ENCODE data around the gene LPP.

Gene LPP

DNA sequence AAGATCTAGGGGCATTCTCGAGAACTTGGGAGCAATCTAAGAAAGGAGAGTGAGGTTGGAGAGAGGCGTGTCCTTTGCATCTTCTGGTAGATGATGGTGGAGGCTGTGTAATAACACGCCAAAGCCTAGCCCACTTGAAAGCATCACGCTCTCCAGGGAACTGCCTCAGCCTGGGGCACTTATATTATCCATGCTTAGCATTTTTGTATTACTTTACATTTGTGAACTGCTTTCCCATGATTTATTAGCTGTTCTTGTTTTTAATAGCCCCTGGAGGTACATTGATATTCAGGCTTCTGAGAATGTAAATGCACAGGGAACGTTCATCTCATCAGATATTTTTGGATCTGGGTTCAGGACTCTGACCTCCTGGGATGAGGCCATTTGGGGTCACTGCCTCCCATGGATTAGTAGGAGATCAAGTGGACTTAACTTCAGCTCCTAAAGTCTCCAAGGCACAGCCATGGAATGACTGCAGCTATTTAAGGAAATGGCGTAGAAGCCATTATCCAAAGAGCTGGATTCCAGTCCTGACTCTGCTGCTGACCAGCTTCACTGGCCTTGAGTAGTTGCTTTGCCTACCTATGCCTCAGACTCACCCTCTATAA, 124.9 kb downstream of the LPP start:
- TF ChIP-seq SIN3A (IDR thresholded peaks at IDR 0.05; ENCODE audit: borderline replicate concordance, insufficient read depth, low read length) (no peak), POLR2AphosphoS5 (IDR thresholded peaks at IDR 0.05; ENCODE audit: low read depth, low read length) (no peak), TAF1 (IDR thresholded peaks at IDR 0.05; ENCODE audit: borderline replicate concordance, insufficient read depth, low read length) (no peak), FOXP2 (optimal IDR thresholded peaks at IDR 0.05; ENCODE audit: borderline replicate concordance, extremely low read depth, extremely low read length, insufficient read depth) (no peak)
- TF ChIP-seq, protein P1, sequence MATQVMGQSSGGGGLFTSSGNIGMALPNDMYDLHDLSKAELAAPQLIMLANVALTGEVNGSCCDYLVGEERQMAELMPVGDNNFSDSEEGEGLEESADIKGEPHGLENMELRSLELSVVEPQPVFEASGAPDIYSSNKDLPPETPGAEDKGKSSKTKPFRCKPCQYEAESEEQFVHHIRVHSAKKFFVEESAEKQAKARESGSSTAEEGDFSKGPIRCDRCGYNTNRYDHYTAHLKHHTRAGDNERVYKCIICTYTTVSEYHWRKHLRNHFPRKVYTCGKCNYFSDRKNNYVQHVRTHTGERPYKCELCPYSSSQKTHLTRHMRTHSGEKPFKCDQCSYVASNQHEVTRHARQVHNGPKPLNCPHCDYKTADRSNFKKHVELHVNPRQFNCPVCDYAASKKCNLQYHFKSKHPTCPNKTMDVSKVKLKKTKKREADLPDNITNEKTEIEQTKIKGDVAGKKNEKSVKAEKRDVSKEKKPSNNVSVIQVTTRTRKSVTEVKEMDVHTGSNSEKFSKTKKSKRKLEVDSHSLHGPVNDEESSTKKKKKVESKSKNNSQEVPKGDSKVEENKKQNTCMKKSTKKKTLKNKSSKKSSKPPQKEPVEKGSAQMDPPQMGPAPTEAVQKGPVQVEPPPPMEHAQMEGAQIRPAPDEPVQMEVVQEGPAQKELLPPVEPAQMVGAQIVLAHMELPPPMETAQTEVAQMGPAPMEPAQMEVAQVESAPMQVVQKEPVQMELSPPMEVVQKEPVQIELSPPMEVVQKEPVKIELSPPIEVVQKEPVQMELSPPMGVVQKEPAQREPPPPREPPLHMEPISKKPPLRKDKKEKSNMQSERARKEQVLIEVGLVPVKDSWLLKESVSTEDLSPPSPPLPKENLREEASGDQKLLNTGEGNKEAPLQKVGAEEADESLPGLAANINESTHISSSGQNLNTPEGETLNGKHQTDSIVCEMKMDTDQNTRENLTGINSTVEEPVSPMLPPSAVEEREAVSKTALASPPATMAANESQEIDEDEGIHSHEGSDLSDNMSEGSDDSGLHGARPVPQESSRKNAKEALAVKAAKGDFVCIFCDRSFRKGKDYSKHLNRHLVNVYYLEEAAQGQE (IDR thresholded peaks at IDR 0.05; ENCODE audit: insufficient read depth in 1 of 2, low read depth in 2 of 2, low read length in 2 of 2), result no peak

DNA sequence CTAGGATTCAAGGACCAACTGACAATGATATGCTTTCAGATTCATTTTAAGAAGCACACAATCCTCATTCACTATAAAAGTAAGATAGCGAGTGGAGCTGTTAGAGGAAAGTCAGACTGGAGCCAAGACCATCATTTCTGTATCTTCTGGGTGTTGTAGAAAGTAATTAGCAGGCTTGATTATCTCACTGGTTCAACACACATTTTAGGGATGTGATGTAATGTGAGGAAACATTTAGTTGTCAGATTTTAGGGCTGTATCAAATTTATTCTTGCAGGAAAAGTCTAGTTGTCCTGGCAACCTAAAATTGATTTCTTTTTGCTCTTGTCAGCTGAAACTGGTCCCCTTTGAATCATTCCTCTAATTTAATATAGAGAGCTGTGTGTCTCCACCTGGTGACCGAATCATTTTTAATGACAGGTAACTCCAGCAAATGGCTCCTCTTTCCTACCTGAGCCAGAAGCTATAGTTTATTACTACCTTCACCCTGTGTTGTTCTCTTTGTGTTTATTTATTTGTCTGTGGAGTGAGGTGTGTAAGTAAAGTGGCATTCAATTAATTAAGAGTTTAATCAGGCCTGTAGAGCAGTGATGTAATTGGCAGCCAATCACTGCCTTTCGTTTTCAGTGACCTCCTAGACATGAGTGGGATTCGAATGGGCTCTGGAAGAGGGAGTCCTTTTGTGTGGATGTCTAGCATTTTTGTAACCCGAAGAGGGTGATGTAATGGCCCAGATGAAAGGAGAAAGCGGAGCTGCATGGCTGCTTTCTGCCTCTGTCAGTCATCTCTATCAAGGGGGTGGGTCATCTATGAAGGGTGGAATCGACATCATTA, 125.8 kb downstream of the LPP start:
- TF ChIP-seq POLR2AphosphoS5 (IDR thresholded peaks at IDR 0.05; ENCODE audit: low read depth, low read length) (no peak), SIN3A (IDR thresholded peaks at IDR 0.05; ENCODE audit: borderline replicate concordance, insufficient read depth, low read length) (no peak), FOXP2 (optimal IDR thresholded peaks at IDR 0.05; ENCODE audit: borderline replicate concordance, extremely low read depth, extremely low read length, insufficient read depth) (no peak), TAF1 (IDR thresholded peaks at IDR 0.05; ENCODE audit: borderline replicate concordance, insufficient read depth, low read length) (no peak)
- TF ChIP-seq, protein P1 (IDR thresholded peaks at IDR 0.05; ENCODE audit: insufficient read depth in 1 of 2, low read depth in 2 of 2, low read length in 2 of 2), result no peak

DNA sequence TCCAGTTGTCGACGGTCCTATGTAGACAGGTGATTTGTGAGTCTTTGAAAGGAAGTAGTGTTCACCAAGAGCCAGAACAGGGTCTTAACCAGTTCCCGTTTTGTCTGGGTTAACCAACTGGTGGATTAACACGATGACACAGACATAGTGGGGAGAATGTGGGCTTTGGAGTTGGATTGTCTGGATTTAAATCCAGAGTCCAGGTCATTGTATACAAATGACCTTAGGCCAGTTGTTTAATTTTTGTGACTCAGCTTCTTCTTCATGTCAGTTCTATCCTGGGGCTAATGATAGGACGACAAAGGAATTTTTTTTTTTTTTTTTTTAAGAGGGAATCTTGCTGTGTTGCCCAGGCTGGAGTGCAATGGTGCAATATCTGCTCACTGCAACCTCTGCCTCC, 126.7 kb downstream of the LPP start:
- TF ChIP-seq, protein P1 (IDR thresholded peaks at IDR 0.05; ENCODE audit: insufficient read depth in 1 of 2, low read depth in 2 of 2, low read length in 2 of 2), result no peak
- no peak for TF ChIP-seq POLR2AphosphoS5 (IDR thresholded peaks at IDR 0.05; ENCODE audit: low read depth, low read length)
- no peak for TF ChIP-seq TAF1 (IDR thresholded peaks at IDR 0.05; ENCODE audit: borderline replicate concordance, insufficient read depth, low read length)
- TF ChIP-seq SIN3A (IDR thresholded peaks at IDR 0.05; ENCODE audit: borderline replicate concordance, insufficient read depth, low read length), result no peak
- TF ChIP-seq FOXP2 (optimal IDR thresholded peaks at IDR 0.05; ENCODE audit: borderline replicate concordance, extremely low read depth, extremely low read length, insufficient read depth), result no peak

DNA sequence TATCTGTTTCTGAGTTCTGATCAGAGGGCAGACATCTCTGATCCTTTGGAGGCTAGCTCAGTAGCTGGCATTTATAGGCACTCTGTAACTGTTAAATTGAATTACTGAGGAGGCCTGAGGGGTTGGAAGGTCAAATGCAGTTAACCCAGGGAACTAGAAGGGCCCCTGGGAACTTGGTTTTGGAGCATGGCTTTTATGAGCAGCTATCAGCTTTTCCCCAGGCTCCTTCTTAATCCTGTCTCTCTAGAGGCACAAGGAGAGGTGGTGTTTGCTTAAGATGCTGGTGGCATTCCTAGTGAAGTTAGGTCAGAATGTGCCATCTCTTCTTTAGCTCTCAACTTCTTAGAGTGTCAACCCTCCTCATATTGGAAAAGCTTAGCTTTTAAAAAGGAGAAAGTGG, 128.9 kb downstream of the LPP start:
- TF ChIP-seq SIN3A (IDR thresholded peaks at IDR 0.05; ENCODE audit: borderline replicate concordance, insufficient read depth, low read length) (no peak), POLR2AphosphoS5 (IDR thresholded peaks at IDR 0.05; ENCODE audit: low read depth, low read length) (no peak), TAF1 (IDR thresholded peaks at IDR 0.05; ENCODE audit: borderline replicate concordance, insufficient read depth, low read length) (no peak), FOXP2 (optimal IDR thresholded peaks at IDR 0.05; ENCODE audit: borderline replicate concordance, extremely low read depth, extremely low read length, insufficient read depth) (no peak)
- TF ChIP-seq, protein P1 (IDR thresholded peaks at IDR 0.05; ENCODE audit: insufficient read depth in 1 of 2, low read depth in 2 of 2, low read length in 2 of 2), result no peak
